GM12801 (cell line): Measurements from ENCODE around the gene HDAC5.

Experiments used
- TF ChIP-seq, protein P1 (sequence below): IDR thresholded peaks from one replicate; pipeline ENCODE4 v1.5.1; 2011; ENCODE audit warnings: control low read depth; ENCODE audit not compliant: insufficient read length; ENCODE audit errors: extremely low read depth

The HDAC5 gene

DNA sequence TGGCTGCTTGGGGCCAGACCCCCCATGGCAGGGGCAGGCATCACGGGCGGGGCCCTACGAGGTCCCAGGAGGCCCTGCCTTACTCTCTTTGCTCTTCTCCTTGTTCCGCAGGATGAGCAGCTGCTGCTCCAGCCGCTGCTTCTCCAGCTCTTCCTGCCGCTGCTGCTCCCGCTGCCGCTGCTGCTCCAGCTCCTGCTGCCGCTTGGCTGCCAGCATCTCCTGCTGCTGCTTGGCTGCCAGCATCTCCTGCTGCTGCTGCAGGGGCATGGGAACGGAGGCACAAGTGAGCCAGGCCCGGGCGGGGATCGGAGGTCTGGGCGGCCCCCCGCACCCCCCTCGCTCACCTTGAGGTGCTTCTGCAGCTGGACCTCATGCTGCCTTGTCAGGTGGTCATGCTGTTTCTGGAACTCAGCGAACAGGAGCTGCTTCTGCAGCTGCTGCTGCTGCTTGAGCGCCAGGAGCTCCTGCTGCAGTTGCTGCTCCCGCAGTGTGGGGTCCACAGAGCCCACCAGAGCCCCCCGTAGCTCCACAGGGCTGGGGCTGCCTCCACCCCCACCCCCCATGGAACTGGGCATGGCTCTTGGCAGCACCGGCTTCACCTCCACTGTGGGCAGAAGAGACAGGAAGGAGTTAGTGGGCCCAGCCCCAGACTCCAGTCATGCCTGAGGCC, 30.1 kb downstream of the HDAC5 start:
- TF ChIP-seq, protein P1, sequence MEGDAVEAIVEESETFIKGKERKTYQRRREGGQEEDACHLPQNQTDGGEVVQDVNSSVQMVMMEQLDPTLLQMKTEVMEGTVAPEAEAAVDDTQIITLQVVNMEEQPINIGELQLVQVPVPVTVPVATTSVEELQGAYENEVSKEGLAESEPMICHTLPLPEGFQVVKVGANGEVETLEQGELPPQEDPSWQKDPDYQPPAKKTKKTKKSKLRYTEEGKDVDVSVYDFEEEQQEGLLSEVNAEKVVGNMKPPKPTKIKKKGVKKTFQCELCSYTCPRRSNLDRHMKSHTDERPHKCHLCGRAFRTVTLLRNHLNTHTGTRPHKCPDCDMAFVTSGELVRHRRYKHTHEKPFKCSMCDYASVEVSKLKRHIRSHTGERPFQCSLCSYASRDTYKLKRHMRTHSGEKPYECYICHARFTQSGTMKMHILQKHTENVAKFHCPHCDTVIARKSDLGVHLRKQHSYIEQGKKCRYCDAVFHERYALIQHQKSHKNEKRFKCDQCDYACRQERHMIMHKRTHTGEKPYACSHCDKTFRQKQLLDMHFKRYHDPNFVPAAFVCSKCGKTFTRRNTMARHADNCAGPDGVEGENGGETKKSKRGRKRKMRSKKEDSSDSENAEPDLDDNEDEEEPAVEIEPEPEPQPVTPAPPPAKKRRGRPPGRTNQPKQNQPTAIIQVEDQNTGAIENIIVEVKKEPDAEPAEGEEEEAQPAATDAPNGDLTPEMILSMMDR: no peak

DNA sequence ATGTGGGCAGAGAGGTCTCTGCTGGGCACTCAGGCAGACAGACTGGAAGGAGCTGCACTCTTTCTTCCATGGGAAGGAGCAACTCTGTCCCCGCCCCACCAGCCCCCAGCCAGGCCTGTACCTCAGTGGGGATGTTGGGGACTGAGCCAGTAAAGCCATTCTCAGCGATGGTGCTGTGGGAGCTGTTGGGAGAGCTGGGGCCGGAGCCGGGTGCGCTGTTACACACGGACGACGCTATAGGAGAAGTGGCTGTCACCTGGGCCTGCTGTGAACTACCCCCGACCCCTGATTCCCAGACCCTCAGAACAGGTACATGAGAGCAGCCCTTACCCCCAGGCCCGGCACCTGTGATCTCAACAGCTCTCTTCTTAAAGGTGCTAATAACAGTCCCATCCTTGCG, 31.4 kb downstream of the HDAC5 start:
- TF ChIP-seq, protein P1: no peak

DNA sequence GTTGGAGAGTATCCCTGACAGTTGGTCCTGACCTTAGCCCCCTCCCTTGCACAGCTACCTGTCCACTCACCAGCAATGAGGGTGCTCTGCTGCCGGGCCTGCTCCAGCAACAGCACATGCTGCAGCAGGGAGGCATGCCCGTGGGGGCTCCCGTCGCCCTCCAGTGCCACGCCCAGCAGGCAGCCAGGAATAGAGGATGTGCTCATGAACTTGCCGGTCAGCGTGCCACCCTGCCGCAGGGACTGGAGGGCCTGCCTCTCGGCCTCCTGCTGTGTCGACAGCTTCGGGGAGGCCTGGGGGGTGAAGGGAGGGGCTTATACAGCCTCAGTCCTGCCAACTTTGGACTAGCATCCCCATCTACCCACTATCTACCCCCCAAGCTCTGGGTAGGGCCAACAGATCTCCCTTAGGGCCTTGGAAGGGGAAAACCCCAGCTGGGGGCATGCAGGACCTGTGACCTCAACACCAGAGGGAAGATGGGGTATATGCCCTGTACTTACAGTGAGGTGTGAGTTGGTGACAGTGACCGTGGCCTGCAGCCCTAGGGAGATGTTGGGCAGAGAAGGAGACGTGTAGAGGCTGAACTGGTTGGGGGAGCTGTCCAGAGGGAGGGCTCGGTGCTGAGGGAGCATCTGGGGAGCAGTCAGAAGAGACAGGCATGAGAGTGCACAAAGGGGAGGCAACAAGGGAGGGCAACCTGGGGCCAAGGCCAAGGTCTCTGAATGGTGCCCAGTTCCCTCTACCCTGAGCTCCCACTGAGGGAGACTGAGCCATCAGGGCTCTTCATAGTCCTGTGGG, 32.0 kb downstream of the HDAC5 start:
- TF ChIP-seq, protein P1: no peak

DNA sequence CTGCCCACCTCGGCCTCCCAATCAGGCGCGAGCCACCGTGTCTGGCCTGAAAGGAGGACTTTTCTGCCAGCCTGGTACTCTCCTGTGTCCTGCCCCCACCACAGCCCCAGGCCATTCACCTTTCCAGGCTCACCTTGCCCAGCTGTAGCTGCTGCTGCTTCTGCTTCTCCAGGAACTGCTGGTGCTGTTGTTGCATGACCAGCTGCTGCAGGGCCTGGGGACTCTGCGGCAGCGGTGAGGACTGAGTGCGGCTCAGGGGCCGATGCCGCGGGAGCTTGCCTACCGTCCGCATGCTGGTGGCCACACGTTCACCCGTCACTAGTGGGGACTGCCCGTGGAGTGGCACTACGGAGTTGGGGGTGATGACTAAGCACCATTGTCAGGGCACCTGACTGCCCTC, 35.2 kb downstream of the HDAC5 start:
- TF ChIP-seq, protein P1: no peak

DNA sequence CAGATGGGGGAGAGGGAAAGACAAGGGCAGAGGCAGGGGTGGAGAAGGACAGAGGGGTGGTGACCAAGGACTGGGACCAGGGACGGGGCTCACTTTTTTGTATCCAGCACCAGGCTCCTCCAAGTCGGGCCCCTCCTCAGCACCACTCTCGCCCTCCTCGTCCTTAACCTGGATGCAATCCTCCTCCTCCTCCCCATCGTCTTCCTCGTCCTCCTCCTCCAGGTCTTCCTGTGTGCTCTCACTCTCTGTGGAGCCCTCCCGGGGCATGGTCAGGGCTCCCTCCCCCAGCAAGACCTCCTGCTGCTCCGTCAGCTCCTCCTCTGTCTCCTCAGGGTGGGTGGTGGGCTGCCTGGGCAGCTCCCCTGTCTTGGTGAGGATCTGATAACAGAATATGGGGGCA, 36.1 kb downstream of the HDAC5 start:
- TF ChIP-seq, protein P1: no peak

DNA sequence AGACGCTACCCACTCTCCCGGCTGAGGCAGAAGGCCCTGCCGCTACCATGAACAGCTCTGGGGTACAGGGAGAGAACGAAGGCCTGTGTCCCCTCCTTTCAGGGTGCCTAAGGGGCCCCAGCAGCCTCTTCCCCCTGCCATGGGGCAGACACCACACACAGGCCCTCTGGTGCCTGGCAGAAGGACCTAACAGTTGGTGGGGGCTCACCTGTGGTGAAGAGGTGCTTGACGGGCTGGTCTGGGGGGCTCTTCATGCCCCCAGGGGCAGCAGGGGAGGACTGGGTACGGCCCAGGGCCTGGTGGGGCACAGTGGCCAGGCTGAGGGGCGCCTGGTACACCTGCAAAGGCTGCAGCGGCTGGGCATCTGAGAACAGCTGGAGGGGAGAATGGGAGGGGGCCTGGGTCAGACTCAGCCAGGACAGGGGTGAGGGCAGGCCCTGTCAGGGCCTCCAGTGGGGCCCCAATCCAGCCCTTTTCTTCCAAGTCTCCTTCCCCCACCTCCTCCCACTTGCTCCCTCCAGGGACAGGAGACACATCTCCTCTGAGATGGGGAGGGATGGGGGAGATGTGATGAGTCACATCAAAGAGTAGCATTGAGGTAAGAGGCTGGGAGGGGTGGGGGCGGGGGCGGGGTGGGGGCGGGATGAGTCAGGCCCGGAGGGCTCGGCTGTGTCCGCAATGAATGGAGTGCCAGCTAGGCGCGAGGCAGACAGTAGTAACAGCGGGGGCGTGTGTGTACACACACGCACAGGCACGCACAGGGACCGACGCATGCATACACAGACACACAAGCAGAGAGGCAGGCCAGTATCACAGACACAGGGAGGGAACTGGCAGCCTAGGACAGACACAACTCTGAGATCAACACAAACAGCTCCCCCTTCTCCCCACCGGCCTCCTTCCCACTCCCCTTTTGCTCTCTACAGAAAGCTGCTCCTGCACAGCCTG, 36.8 kb downstream of the HDAC5 start:
- TF ChIP-seq, protein P1: no peak

DNA sequence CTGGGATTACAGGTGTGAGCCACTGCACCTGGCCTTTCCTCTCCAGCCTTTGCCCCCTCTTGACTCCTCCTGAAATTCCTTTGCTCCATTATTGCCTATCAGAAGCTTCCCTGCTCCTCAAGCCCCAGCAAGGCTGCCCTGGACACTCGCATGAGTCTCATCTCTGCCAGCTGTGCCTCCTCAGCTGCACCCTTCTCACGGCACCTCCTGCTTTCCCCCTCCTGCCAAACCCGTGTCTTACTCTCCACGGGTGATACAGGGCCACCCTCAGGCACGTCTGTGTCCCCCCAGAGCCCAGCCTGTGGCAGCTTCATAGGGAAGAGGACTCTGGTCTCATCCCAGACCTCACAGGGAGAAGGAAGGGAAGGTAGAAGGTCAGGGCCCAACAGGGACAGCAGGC, 37.5 kb downstream of the HDAC5 start:
- TF ChIP-seq, protein P1: no peak
